Skeletal muscle tissue (tissue), 4 donors: ENCODE data around the gene B3GNT8. TPM values are rescaled to one million over a fixed set of nuclear protein-coding genes. Genes with fewer than 3 reads are reported as not detected.
A peak's percentile ranks its signal among the peaks of the same experiment; 100 is the strongest.

ENCODE experiments used
- H3K27ac ChIP-seq: one replicate; pipeline ENCODE4 v1.7.0; 2013; ENCODE audit warnings: mild to moderate bottlenecking, low read depth, low read length, inconsistent platforms
- H3K27me3 ChIP-seq, 3 donors: one replicate each; pipeline ENCODE4 v1.7.0; 2013; ENCODE audit warnings: low read length in 3 of 3; ENCODE audit not compliant: control insufficient read depth in 3 of 3, insufficient read depth in 3 of 3
- H3K36me3 ChIP-seq, 3 donors: one replicate each; pipeline ENCODE4 v1.7.0; 2013; ENCODE audit warnings: low read length in 3 of 3; ENCODE audit not compliant: control insufficient read depth in 3 of 3, insufficient read depth in 3 of 3
- H3K4me1 ChIP-seq, 3 donors: one replicate each; pipeline ENCODE4 v1.7.0; 2013; ENCODE audit warnings: low read length in 3 of 3, mild to moderate bottlenecking in 3 of 3; ENCODE audit not compliant: control insufficient read depth in 3 of 3, insufficient read depth in 3 of 3
- H3K4me3 ChIP-seq, 3 donors: one replicate each; pipeline ENCODE4 v1.7.0; 2013; ENCODE audit warnings: low read length in 3 of 3
- H3K9ac ChIP-seq, 3 donors: one replicate each; pipeline ENCODE4 v1.7.0; 2013; ENCODE audit warnings: low read length in 3 of 3, mild to moderate bottlenecking in 3 of 3, moderate library complexity in 2 of 3, low read depth in 1 of 3
- H3K9me3 ChIP-seq, 3 donors: one replicate each; pipeline ENCODE4 v1.7.0; 2013; ENCODE audit warnings: low read length in 3 of 3; ENCODE audit not compliant: control insufficient read depth in 3 of 3
- total RNA-seq: library from RNA; depleted of rRNA; stranded (reverse); fragments of >200 nt; gene quantifications from one replicate; pipeline ENCODE4 v1.2.3, GENCODE V29; 2014
- donor health status: Osteomylitis.

Gene B3GNT8
- total RNA-seq, 1 donor from 2014 or later: 0.52 TPM

GRCh38 chr19:41416194-41416674 lies 10.9 kb downstream of the B3GNT8 start:
- H3K4me1 ChIP-seq: peaks cover 36 to 42% (median 42%) of the 10 kb centered on the region in 3 donors
- H3K27me3 ChIP-seq: no peaks in the 10 kb centered on the region
- H3K9me3 ChIP-seq: no peaks in the 10 kb centered on the region
- peaks cover 54 to 62% (median 62%) of the 10 kb centered on the region in 3 donors for H3K36me3 ChIP-seq
- H3K9ac ChIP-seq: peak overlapping the region in 1 of 3 donors; percentile 16
- H3K27ac ChIP-seq: no peak overlapping the region
- H3K4me3 ChIP-seq: no peak overlapping the region

DNA sequence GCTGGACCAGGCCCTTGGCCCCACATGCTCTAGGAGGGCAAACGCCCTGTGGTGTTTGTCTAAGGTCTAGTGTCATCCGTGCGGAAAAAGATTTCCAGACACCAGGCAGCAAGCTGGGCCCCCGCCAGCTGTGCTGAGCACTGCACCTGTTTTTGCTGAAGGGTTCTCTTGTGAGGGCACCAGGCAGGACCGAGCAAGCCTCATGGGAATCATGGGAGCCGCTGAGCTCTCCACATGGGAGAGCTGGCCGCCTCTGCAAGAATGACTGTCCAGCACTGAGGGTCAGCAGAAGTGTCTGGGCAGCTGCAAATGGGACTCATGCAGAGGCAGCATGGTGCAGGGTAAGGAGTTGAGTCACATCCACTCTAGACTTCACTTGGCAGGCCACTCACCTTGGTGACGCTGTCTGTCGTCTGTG lies 12.0 kb downstream of the B3GNT8 start:
- no peaks in the 10 kb centered on the region for H3K27me3 ChIP-seq
- H3K9ac ChIP-seq: peak overlapping the region in 1 of 3 donors; percentile 4
- peaks cover 43 to 52% (median 51%) of the 10 kb centered on the region in 3 donors for H3K4me1 ChIP-seq
- H3K36me3 ChIP-seq: peaks cover 43 to 56% (median 51%) of the 10 kb centered on the region in 3 donors
- peak overlapping the region in 2 of 3 donors; percentile 29 to 40 for H3K4me3 ChIP-seq
- H3K27ac ChIP-seq: peak overlapping the region; percentile 74
- no peaks in the 10 kb centered on the region for H3K9me3 ChIP-seq

DNA sequence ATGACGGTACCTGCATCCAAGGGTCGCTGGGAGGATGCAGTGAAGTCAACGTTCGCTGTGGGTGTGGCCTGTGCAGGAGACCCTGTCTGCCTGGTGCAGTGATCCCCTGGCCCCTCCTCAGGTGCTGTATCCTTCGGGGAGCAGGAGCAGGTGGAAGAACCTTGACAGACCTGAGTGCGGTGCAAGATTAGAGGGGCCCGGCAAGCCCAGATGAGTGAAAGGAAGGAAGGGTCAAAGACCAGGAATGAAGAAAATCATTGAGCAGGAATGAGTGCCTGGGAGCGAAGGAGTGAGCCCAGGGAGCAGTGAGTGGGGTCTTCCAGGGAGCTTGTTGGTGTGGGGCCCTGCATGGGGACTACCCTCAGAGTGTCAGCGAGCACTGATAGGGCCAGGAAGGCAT lies 12.7 kb downstream of the B3GNT8 start:
- Histone ChIP-seq H3K36me3 (peaks cover 38 to 50% (median 45%) of the 10 kb centered on the region in 3 donors), H3K27me3 (no peaks in the 10 kb centered on the region), H3K9ac (peak overlapping the region in 2 of 3 donors; percentile 4 to 45), H3K4me1 (peaks cover 47 to 59% (median 58%) of the 10 kb centered on the region in 3 donors), H3K27ac (peak overlapping the region; percentile 74), H3K4me3 (peak overlapping the region in 1 of 3 donors; percentile 40), H3K9me3 (no peaks in the 10 kb centered on the region)

- peak overlapping the region; percentile 74 for H3K27ac ChIP-seq
- H3K36me3 ChIP-seq: peaks cover 33 to 45% (median 41%) of the 10 kb centered on the region in 3 donors
- no peak overlapping the region for H3K4me3 ChIP-seq
- peak overlapping the region in 1 of 3 donors; percentile 50 for H3K9ac ChIP-seq
- no peaks in the 10 kb centered on the region for H3K27me3 ChIP-seq
- peaks cover 52 to 64% (median 63%) of the 10 kb centered on the region in 3 donors for H3K4me1 ChIP-seq
- no peaks in the 10 kb centered on the region for H3K9me3 ChIP-seq
Measured at GRCh38 chr19:41413947-41414346, 13.2 kb downstream of the B3GNT8 start.

- Histone ChIP-seq H3K9ac (peak overlapping the region in 1 of 3 donors; percentile 50), H3K4me1 (peaks cover 52 to 72% (median 71%) of the 10 kb centered on the region in 3 donors), H3K4me3 (no peak overlapping the region), H3K27me3 (no peaks in the 10 kb centered on the region), H3K36me3 (peaks cover 29 to 37% (median 35%) of the 10 kb centered on the region in 3 donors), H3K9me3 (no peaks in the 10 kb centered on the region), H3K27ac (no peak overlapping the region)
Measured at GRCh38 chr19:41412953-41413352, 14.2 kb downstream of the B3GNT8 start.

DNA sequence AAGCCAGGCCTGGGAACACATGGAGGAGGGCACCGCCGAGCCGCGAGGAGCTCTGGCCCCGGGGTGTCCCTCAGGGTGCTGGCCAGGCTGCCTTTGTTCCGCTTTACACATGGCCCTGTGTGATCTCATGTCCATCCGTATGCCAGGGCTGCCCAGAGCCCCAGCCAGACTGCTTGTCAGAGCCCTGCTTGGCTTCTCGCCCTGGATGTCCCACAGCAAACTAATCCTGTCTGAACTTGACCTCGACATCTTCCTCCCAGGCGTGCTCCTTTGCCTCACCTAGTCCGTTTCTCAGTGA lies 15.3 kb downstream of the B3GNT8 start:
- Histone ChIP-seq H3K4me1 (peaks cover 54 to 73% (median 72%) of the 10 kb centered on the region in 3 donors), H3K27ac (peak overlapping the region; percentile 59), H3K9ac (peak overlapping the region in 1 of 3 donors; percentile 72)

DNA sequence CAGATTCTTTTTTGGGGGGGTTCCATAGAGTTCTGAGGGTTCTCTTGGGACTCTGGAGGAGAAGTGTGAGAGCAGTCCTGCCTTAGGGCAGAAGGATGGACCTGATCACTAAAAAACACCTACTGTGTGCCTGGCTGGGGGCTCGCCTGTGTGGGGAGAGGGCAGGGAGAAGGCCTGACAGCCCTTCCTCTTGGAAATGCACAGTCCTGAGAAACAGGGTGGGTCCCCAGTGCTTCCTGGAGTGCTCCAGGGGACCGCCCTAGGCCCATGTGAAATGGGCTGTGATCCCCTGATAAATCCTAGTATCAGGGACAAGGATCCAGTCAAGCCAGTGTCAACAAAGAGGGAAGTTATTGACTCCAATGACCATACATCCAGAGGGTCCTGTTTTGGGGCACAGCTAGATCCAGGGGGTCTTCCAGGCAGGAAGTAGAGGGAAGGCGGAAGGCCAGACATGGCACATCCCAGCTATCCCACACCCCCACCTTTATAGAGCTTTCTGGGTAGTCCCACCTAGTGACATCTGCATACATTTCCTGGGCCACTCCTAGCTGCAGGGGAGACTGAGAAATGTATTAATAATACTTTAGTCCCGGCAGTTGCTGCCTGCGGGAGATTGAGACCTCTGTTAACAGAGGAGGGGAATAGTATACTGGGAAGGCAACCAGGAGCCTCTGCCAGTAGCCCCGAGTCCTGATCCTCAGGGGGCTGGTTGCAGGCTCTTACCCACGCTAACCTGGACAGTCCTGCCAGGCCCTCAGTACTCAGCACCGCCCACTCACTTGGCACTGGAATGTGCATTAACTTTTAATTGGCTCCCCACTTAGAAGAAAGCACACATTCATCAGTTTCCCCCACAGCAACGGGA lies 15.8 kb downstream of the B3GNT8 start:
- H3K27ac ChIP-seq: peak overlapping the region; percentile 59
- H3K4me3 ChIP-seq: peak overlapping the region in 1 of 3 donors; percentile 49
- H3K9me3 ChIP-seq: no peaks in the 10 kb centered on the region
- H3K9ac ChIP-seq: peak overlapping the region in 1 of 3 donors; percentile 72
- H3K36me3 ChIP-seq: peaks cover 19 to 30% (median 26%) of the 10 kb centered on the region in 3 donors
- peaks cover 57 to 72% (median 71%) of the 10 kb centered on the region in 3 donors for H3K4me1 ChIP-seq
- no peaks in the 10 kb centered on the region for H3K27me3 ChIP-seq

More for the DNA sequence above, 15.3 kb downstream of the B3GNT8 start:
- Histone ChIP-seq H3K4me3 (peak overlapping the region in 1 of 3 donors; percentile 49), H3K27me3 (no peaks in the 10 kb centered on the region), H3K9me3 (no peaks in the 10 kb centered on the region), H3K36me3 (peaks cover 23 to 32% (median 31%) of the 10 kb centered on the region in 3 donors)

GRCh38 chr19:41410336-41411054 lies 16.7 kb downstream of the B3GNT8 start:
- peaks cover 17 to 31% (median 21%) of the 10 kb centered on the region in 3 donors for H3K36me3 ChIP-seq
- H3K4me3 ChIP-seq: no peak overlapping the region
- H3K27me3 ChIP-seq: no peaks in the 10 kb centered on the region
- H3K9me3 ChIP-seq: no peaks in the 10 kb centered on the region
- H3K9ac ChIP-seq: peak overlapping the region in 1 of 3 donors; percentile 72
- peak overlapping the region; percentile 59 for H3K27ac ChIP-seq
- peaks cover 65 to 73% (median 73%) of the 10 kb centered on the region in 3 donors for H3K4me1 ChIP-seq

- Histone ChIP-seq H3K4me3 (peak overlapping the region in 1 of 3 donors; percentile 52), H3K4me1 (peaks cover 56 to 62% (median 61%) of the 10 kb centered on the region in 3 donors), H3K9ac (peak overlapping the region in 1 of 3 donors; percentile 71), H3K27ac (peak overlapping the region; percentile 42), H3K9me3 (no peaks in the 10 kb centered on the region), H3K36me3 (peaks cover 7 to 22% (median 12%) of the 10 kb centered on the region in 3 donors), H3K27me3 (no peaks in the 10 kb centered on the region)
Measured at GRCh38 chr19:41409288-41409687, 17.9 kb downstream of the B3GNT8 start.
